Measurements from ENCODE around the gene LBHD2. TPM values are rescaled to one million over a fixed set of nuclear protein-coding genes. Genes with fewer than 3 reads are reported as not detected.
"Not testable (repeated sequence)": the region's sequence is repeated elsewhere in the genome, so short reads cannot be mapped to it uniquely, and the experiment has no call there.

The LBHD2 gene
- not detected for total RNA-seq
- not detected for polyA plus RNA-seq
- long read RNA-seq, donor 1 = 0 reads
- long read RNA-seq, donor 2 = 0 reads

- Histone ChIP-seq H3K4me1 (ENCODE audit: control insufficient read depth in 1 of 2, insufficient read depth in 2 of 2, low read length in 2 of 2) (no peaks in the 10 kb centered on the region), H3K4me3 (ENCODE audit: low read length in 2 of 2) (no peak within 1 kb of the TSS), H3K27me3 (ENCODE audit: control insufficient read depth in 1 of 2, insufficient read depth in 2 of 2, low read length in 1 of 2) (no peaks in the 10 kb centered on the region), H3K27ac (ENCODE audit: low read depth in 1 of 2, low read length in 2 of 2) (no peak within 1 kb of the TSS), H3K36me3 (ENCODE audit: control insufficient read depth in 1 of 2, insufficient read depth in 2 of 2, low read length in 1 of 2) (no peaks in the 10 kb centered on the region), H3K9me3 (ENCODE audit: control insufficient read depth, low read length) (no peaks in the 10 kb centered on the region)
- 18 to 26% methylated on average over 38 to 61 of the region's 61 CpGs for WGBS, 2 donors
- DNase-seq = peak; percentile 40 to 79
- intact Hi-C loops (cut with DNase I) = no loop called here
- ATAC-seq (ENCODE audit: low FRiP score) = no peak
Measured at GRCh38 chr14:103084021-103084919, at the start of gene LBHD2. Gene LBHD2 (plus strand): TSS chr14:103084210. CDS start chr14:103086013, 1,803 bp downstream.

DNA sequence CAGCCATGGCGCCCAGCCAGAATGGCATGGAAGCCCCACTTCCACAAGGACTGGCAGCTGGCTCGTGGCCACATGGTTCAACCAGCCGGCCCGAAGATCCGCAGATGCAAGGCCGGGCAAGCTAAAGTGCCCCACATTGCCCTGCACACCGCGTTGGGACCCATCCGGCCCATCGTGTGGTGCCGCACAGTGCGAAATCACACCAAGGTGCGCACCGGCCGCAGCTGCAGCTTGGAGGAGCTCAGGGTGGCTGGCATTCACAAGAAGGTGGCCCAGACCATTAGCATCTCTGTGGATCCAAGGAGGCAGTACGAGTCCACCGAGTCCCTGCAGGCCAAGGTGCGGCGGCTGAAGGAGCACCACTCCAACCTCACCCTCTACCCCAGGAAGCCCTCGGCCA, 42.5 kb upstream of the LBHD2 start:
- no peak for DNase-seq
- no peak for ATAC-seq (ENCODE audit: low FRiP score)

DNA sequence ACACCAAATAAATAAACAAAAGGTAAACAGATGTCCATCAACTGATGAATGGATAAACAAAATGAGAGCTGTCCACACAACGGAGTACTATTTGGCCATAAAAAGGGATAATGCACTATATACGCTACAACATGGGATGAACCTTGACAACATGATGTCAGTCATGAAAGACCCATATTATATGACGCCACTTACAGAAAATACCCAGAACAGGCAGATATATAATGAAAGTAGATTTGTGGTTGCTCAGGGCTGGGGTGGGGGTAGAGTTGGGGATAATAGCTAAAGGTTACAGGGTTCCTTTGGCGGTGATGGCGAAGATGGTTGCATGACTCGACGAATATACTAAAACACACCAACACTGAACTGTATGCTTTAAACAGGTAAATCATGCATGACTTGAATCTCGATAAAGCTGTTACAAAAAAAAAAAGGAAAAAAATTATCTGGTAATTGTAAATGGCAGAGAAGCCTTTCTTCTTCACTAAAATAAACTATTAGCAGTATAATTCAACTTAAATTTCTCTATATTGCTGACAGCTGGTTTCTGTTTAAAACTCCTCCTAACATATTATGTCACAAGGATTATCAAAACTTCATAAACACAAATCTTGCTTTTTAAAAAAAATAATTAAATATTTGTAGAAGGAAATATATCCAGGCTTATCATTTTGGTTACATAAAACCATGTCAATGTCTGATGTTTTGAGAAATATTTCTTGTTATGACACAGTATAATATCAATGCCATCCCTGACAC, 40.6 kb upstream of the LBHD2 start:
- Histone ChIP-seq H3K4me1 (ENCODE audit: control insufficient read depth in 1 of 2, insufficient read depth in 2 of 2, low read length in 2 of 2) (no peaks in the 10 kb centered on the region), H3K9me3 (ENCODE audit: control insufficient read depth, low read length) (no peaks in the 10 kb centered on the region), H3K4me3 (ENCODE audit: low read length in 2 of 2) (no peak overlapping the region), H3K36me3 (ENCODE audit: control insufficient read depth in 1 of 2, insufficient read depth in 2 of 2, low read length in 1 of 2) (no peaks in the 10 kb centered on the region), H3K27me3 (ENCODE audit: control insufficient read depth in 1 of 2, insufficient read depth in 2 of 2, low read length in 1 of 2) (no peaks in the 10 kb centered on the region), H3K27ac (ENCODE audit: low read depth in 1 of 2, low read length in 2 of 2) (no peak overlapping the region)
- intact Hi-C loops (cut with DNase I) = no loop called here
- DNase-seq = no peak
- WGBS, 2 donors = 95 to 97% methylated on average over 8 of the region's 8 CpGs
- no peak for ATAC-seq (ENCODE audit: low FRiP score)

More for the DNA sequence above, 42.5 kb upstream of the LBHD2 start:
- 97% methylated on average over 20 of the region's 20 CpGs for WGBS, 2 donors
- H3K27ac ChIP-seq (ENCODE audit: low read depth in 1 of 2, low read length in 2 of 2) = no peak overlapping the region
- H3K36me3 ChIP-seq (ENCODE audit: control insufficient read depth in 1 of 2, insufficient read depth in 2 of 2, low read length in 1 of 2) = no peaks in the 10 kb centered on the region
- H3K4me1 ChIP-seq (ENCODE audit: control insufficient read depth in 1 of 2, insufficient read depth in 2 of 2, low read length in 2 of 2) = no peaks in the 10 kb centered on the region
- H3K27me3 ChIP-seq (ENCODE audit: control insufficient read depth in 1 of 2, insufficient read depth in 2 of 2, low read length in 1 of 2) = no peaks in the 10 kb centered on the region
- intact Hi-C loops (cut with DNase I) = no loop called here
- H3K4me3 ChIP-seq (ENCODE audit: low read length in 2 of 2) = no peak overlapping the region
- H3K9me3 ChIP-seq (ENCODE audit: control insufficient read depth, low read length) = no peaks in the 10 kb centered on the region

DNA sequence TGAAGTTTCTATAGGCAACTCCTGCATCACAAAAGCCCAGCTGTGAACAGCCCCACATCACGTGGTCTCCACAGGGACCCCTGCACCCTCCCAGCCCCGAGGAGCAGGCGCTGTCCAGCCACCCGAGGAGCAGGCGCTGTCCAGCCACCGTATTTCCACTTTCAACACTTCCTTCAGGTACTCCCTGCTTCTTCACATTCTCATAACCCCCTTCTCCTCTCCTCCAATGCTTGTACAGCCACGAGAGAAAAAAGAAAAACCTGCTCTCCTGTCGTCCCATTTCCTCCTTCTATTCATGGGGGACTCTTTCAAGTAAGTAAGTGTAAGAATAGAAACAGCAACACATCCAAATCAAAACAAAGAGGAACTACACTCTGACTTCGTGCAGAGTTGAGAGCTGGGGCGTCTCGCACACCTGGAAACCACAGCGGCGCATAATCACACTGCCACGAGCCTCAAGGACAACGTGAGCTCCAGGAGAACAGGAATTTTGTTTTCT, 38.6 kb upstream of the LBHD2 start:
- WGBS, 2 donors = 24 to 32% methylated on average over 15 of the region's 15 CpGs
- H3K36me3 ChIP-seq (ENCODE audit: control insufficient read depth in 1 of 2, insufficient read depth in 2 of 2, low read length in 1 of 2) = no peaks in the 10 kb centered on the region
- DNase-seq (no peak), ATAC-seq (ENCODE audit: low FRiP score) (no peak)
- intact Hi-C loops (cut with DNase I) = no loop called here
- H3K27me3 ChIP-seq (ENCODE audit: control insufficient read depth in 1 of 2, insufficient read depth in 2 of 2, low read length in 1 of 2) = no peaks in the 10 kb centered on the region
- H3K9me3 ChIP-seq (ENCODE audit: control insufficient read depth, low read length) = no peaks in the 10 kb centered on the region
- H3K4me1 ChIP-seq (ENCODE audit: control insufficient read depth in 1 of 2, insufficient read depth in 2 of 2, low read length in 2 of 2) = peaks cover 0 to 3% of the 10 kb centered on the region in 2 donors
- no peak overlapping the region for H3K4me3 ChIP-seq (ENCODE audit: low read length in 2 of 2)
- H3K27ac ChIP-seq (ENCODE audit: low read depth in 1 of 2, low read length in 2 of 2) = no peak overlapping the region

- H3K4me1 ChIP-seq (ENCODE audit: control insufficient read depth in 1 of 2, insufficient read depth in 2 of 2, low read length in 2 of 2); H3K4me3 ChIP-seq (ENCODE audit: low read length in 2 of 2); DNase-seq; intact Hi-C loops (cut with DNase I); ATAC-seq (ENCODE audit: low FRiP score); H3K27ac ChIP-seq (ENCODE audit: low read depth in 1 of 2, low read length in 2 of 2); H3K9me3 ChIP-seq (ENCODE audit: control insufficient read depth, low read length); H3K36me3 ChIP-seq (ENCODE audit: control insufficient read depth in 1 of 2, insufficient read depth in 2 of 2, low read length in 1 of 2); H3K27me3 ChIP-seq (ENCODE audit: control insufficient read depth in 1 of 2, insufficient read depth in 2 of 2, low read length in 1 of 2): not testable (repeated sequence)
- WGBS, 2 donors = 92 to 94% methylated on average over 8 of the region's 8 CpGs
Measured at GRCh38 chr14:103047453-103047852, 36.6 kb upstream of the LBHD2 start.

- DNase-seq (no peak), ATAC-seq (ENCODE audit: low FRiP score) (no peak)
- peaks cover 0 to 3% of the 10 kb centered on the region in 2 donors for H3K4me1 ChIP-seq (ENCODE audit: control insufficient read depth in 1 of 2, insufficient read depth in 2 of 2, low read length in 2 of 2)
- intact Hi-C loops (cut with DNase I) = no loop called here
- H3K4me3 ChIP-seq (ENCODE audit: low read length in 2 of 2) = no peak overlapping the region
- H3K27ac ChIP-seq (ENCODE audit: low read depth in 1 of 2, low read length in 2 of 2) = no peak overlapping the region
- H3K27me3 ChIP-seq (ENCODE audit: control insufficient read depth in 1 of 2, insufficient read depth in 2 of 2, low read length in 1 of 2) = no peaks in the 10 kb centered on the region
- H3K9me3 ChIP-seq (ENCODE audit: control insufficient read depth, low read length) = no peaks in the 10 kb centered on the region
- WGBS, 2 donors = 80 to 85% methylated on average over 5 of the region's 5 CpGs
- H3K36me3 ChIP-seq (ENCODE audit: control insufficient read depth in 1 of 2, insufficient read depth in 2 of 2, low read length in 1 of 2) = no peaks in the 10 kb centered on the region
Measured at GRCh38 chr14:103050935-103051334, 33.1 kb upstream of the LBHD2 start.

GRCh38 chr14:103052407-103052806, 31.6 kb upstream of the LBHD2 start:
- H3K4me3 ChIP-seq (ENCODE audit: low read length in 2 of 2) = no peak overlapping the region
- no peaks in the 10 kb centered on the region for H3K36me3 ChIP-seq (ENCODE audit: control insufficient read depth in 1 of 2, insufficient read depth in 2 of 2, low read length in 1 of 2)
- intact Hi-C loops (cut with DNase I) = no loop called here
- H3K27me3 ChIP-seq (ENCODE audit: control insufficient read depth in 1 of 2, insufficient read depth in 2 of 2, low read length in 1 of 2) = no peaks in the 10 kb centered on the region
- DNase-seq (no peak), ATAC-seq (ENCODE audit: low FRiP score) (no peak)
- WGBS, 2 donors = 83 to 84% methylated on average over 10 of the region's 10 CpGs
- no peak overlapping the region for H3K27ac ChIP-seq (ENCODE audit: low read depth in 1 of 2, low read length in 2 of 2)
- peaks cover 0 to 3% of the 10 kb centered on the region in 2 donors for H3K4me1 ChIP-seq (ENCODE audit: control insufficient read depth in 1 of 2, insufficient read depth in 2 of 2, low read length in 2 of 2)
- H3K9me3 ChIP-seq (ENCODE audit: control insufficient read depth, low read length) = no peaks in the 10 kb centered on the region

- no peaks in the 10 kb centered on the region for H3K4me1 ChIP-seq (ENCODE audit: control insufficient read depth in 1 of 2, insufficient read depth in 2 of 2, low read length in 2 of 2)
- intact Hi-C loops (cut with DNase I) = no loop called here
- 34 to 41% methylated on average over 8 of the region's 8 CpGs for WGBS, 2 donors
- H3K27ac ChIP-seq (ENCODE audit: low read depth in 1 of 2, low read length in 2 of 2) = no peak overlapping the region
- H3K36me3 ChIP-seq (ENCODE audit: control insufficient read depth in 1 of 2, insufficient read depth in 2 of 2, low read length in 1 of 2) = no peaks in the 10 kb centered on the region
- no peak for ATAC-seq (ENCODE audit: low FRiP score)
- H3K4me3 ChIP-seq (ENCODE audit: low read length in 2 of 2) = peak overlapping the region in 1 of 2 donors; percentile 87
- H3K9me3 ChIP-seq (ENCODE audit: control insufficient read depth, low read length) = no peaks in the 10 kb centered on the region
- no peak for DNase-seq
- H3K27me3 ChIP-seq (ENCODE audit: control insufficient read depth in 1 of 2, insufficient read depth in 2 of 2, low read length in 1 of 2) = no peaks in the 10 kb centered on the region
Measured at GRCh38 chr14:103055695-103056094, 28.3 kb upstream of the LBHD2 start.
